Activated CD8-positive, alpha-beta memory T cell treated with anti-CD3 and anti-CD28 coated beads for 36 hours (primary cell): ENCODE results near the gene GALNTL6. TPM values are rescaled to one million over a fixed set of nuclear protein-coding genes. Genes with fewer than 3 reads are reported as not detected.
"Not testable (repeated sequence)": the region's sequence is repeated elsewhere in the genome, so short reads cannot be mapped to it uniquely, and the experiment has no call there.

ENCODE experiments used
- CTCF ChIA-PET: fragments of 350-600 bp; sonication (Branson Sonifier 250); formaldehyde crosslinking; loops from one replicate; lab custom pipeline; 2021; ENCODE audit warnings: antibody characterized with exemption; lab: Charles Lee
- POLR2A ChIA-PET: fragments of 350-600 bp; sonication (Branson Sonifier 250); formaldehyde crosslinking; loops from one replicate; lab custom pipeline; 2021; ENCODE audit warnings: antibody characterized with exemption; lab: Charles Lee
- total RNA-seq, 2 experiments: library from RNA; stranded (reverse); gene quantifications; one replicate each; pipeline ENCODE4 v1.2.3, GENCODE V29; 2021

Gene GALNTL6
- total RNA-seq, 2 experiments from 2014 or later, result not detected

DNA sequence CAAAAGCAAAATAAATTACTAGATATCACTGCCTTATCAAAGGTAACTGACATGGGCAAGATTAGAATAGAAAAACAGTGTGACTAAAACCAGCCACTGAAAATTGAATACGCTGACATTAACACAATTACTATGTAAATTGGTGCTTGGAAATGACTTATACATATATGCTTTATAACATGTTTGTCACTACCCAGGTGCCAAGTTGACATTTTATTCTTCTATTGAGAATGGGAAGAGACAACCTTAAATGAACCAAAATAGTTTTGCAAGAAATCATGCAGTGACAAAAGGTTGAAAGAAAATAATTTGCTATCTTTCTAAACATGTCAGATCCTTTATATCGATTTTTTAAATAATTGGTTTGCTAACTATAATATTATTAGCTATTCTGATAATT, 510.1 kb downstream of the GALNTL6 start:
- POLR2A ChIA-PET, result no interaction called here
- CTCF ChIA-PET, result no interaction called here

DNA sequence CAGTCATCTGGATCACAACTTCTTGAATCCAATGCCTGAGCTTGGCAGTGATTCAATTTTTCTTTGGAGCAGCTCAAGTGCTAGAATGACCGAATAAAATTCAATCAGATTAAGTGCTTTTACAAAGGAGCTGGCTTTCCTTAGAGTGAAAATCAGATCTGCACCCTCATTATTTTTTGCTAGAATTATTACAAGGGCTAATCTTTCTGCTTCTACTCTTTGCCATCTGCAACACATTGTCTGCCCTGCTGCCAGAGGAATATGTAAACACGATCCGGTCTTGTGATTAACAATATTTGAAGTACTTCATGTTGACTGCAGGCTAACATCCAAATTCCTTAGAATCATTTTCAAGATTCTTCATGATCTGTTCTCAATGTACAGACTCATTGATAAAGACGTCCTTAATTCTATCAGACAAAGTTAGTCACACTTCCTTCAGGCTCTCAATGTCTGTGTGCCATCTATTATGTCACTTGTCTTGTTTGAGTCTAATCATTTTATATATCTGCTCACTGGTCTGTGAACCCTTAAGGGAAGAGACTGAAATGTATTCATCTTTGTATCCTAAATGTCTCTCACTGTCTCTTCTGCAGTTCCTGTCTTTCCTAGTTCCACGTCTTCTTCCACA, 531.2 kb downstream of the GALNTL6 start:
- POLR2A ChIA-PET, result no interaction called here
- CTCF ChIA-PET, result no interaction called here

DNA sequence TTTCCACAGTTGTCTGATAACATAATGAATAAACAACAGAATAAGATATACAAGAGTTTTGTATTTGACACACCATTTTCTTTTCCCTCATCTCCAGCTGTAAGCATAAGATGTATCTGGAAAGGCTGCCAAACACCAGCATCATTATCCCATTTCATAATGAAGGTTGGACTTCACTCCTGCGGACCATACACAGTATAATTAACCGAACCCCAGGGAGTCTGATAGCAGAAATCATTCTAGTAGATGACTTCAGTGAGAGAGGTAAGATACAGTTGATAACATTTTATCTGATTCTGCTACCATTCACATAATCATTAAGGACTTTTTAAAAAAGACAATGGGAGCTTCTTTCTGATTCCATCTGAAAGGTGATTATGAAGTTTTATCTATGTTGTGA, 535.2 kb downstream of the GALNTL6 start:
- ChIA-PET POLR2A (no interaction called here), CTCF (no interaction called here)

DNA sequence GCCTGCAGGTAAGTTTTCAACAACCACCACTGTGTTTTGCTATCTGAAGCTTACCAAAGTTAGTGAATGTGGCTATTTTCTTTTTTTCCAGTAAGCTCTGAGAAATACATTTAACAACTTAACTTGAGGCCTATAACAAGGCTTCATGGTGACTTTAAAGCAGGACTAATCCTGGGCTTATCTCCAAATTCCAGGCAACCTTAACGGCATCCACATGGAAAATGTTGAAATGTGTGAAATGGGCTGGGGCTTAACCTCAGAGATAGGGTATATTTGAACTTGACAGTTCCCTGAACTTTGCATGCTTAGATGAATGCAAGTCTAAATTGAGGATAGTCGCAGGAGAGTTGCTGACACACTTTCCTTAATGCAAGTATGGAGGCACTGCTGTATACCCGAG, 539.2 kb downstream of the GALNTL6 start:
- ChIA-PET CTCF (no interaction called here), POLR2A (no interaction called here)

DNA sequence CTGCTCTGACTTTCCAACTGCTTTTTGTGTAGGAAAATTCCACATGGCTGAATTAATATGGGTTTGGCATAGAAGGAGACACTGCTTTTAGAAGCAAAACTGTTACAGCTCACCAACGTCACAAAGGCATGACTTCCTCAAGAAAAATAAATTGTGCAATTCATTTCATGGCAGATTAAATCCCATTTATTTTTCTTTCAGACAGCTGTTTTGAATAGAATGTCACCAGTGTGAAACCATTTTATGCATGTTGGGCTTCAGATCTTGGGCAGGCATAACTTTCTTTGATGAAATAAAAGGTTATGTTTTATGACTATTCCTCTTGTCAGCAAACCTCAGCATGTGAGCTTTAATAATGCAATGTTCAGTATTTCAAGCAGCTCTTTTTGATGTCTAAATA, 542.8 kb downstream of the GALNTL6 start:
- ChIA-PET CTCF (no interaction called here), POLR2A (no interaction called here)

DNA sequence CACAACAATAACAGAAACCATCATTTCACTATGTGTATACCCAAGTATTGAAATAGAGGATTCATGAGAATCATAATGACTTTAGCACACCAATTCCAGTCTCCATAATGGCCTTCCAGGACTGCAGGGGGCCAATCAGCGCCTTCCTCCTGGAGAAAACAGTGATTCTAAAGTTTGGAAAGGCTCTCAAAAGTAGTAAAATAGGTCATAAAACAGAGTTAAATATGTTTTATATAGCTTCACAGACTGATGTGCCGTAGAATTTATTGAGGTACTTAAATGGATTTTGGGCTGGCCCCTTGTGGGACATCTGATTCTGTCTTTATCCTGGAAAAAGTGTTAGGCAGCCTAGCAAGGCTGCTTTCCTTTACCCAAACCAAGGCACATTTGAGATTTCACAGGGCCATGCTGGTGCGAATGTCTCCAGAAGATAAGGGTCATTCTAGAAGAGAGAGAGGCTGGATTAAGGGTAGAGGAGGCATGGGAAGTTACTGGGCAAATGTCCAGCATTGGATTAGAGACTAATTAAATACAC, 543.9 kb downstream of the GALNTL6 start:
- POLR2A ChIA-PET, result no interaction called here
- CTCF ChIA-PET, result no interaction called here

DNA sequence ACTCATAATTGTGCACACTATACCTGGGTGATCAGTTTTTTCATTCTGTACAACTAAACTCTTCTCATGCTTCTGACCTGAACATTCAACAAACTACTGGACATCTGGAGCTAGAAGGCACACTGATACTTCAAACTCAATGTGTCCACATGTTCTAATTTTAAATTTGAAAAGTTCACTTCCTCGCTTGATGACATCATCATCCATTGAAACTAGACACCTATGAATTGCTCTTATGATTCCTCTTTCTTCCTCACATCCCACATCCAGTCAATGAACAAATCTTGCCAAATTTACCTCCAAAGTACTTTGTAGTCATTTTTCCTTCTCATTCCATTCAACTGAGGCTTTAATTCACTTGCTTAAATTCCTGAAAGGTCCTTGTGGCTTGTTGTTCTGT, 549.4 kb downstream of the GALNTL6 start:
- POLR2A ChIA-PET, result no interaction called here
- CTCF ChIA-PET, result no interaction called here

DNA sequence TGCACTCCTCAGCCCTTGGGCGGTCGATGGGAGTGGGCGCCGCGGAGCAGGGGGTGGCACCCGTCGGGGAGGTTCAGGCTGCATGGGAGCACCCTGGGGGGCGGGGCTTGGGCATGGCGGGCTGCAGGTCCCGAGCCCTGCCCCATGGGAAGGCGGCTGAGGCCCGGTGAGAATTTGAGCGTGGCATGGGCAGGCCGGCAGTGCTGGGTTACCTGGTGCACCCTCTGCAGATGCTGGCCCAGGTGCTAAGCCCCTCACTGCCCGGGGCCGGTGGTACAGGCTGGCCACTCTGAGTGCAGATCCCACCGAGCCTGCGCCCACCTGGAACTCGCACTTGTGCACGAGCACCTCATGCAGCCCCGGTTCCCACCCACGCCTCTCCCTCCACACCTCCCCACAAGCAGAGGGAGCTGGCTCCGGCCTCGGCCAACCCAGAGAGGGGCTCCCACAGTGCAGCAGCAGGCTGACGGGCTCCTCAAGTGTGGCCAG, 556.3 kb downstream of the GALNTL6 start:
- POLR2A ChIA-PET, result no interaction called here
- CTCF ChIA-PET, result interaction anchor here (0.6 kb wide), 1 partner anchor 10 kb away, joined by 3 read pairs; no protein-coding TSS in a partner anchor

DNA sequence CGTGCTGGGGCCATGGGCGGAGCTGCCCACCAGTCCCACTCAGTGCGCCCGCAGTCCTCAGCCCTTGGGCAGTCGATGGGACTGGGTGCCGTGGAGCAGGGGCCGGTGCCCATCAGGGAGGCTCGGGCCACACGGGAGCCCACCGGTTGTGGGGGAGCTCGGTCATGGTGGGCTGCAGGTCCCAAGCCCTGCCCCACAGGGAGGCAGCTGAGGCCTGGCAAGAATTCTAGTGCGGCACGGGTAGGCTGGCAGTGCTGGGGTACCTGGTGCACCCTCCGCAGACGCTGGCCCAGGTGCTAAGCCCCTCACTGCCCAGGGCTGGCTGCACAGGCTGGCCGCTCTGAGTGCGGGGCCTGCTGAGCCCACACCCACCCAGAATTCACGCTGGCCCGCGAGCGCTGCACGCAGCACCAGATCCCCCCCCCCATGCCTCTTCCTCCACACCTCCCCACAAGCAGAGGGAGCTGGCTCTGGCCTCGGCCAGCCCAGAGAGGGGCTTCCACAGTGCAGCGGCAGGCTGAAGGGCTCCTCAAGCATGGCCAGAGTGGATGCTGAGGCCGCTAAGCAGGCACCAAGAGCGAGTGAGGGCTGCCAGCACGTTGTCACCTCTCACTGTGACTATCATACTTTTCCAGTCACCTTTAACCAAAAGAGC, 564.4 kb downstream of the GALNTL6 start:
- ChIA-PET CTCF (no interaction called here), POLR2A (no interaction called here)

DNA sequence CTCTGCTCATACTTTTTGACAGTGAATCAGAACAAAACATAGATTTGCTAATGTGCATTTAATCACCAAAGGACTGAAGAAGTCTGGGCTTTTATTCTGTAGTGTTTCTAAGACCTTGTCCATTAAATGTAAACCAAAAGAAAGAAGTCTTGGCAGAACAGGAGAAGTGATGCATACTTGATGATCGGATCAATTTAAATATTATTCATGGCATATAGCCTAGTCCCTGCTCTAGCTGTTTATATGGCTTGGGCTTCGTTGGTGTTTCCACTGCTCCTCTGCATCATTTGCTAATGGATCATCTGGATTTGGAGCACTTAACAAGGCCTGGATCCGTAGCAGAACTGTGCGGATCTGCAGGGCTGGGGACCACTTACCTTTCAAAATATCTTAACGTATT, 566.6 kb downstream of the GALNTL6 start:
- POLR2A ChIA-PET, result no interaction called here
- CTCF ChIA-PET, result interaction anchor here (0.7 kb wide), 1 partner anchor 10 kb away, joined by 3 read pairs; no protein-coding TSS in a partner anchor

DNA sequence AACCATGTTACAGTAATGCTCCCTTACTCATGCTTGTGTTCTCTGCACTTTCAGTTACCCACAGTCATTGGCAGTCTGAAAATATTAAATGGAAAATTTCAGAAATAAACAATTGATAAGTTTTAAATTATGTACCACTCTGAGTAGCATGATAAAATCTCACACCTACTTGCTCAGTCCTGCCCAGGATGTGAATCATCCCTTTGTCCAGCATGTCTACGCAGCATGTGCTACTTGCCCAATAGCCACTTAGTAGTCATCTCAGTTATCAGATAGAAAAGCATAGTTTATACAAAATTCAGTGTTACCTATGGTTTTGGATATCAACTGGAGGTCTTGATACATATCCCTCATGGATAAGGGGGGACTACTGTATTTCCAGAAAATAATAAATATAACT, 577.1 kb downstream of the GALNTL6 start:
- POLR2A ChIA-PET, result no interaction called here
- CTCF ChIA-PET, result no interaction called here

DNA sequence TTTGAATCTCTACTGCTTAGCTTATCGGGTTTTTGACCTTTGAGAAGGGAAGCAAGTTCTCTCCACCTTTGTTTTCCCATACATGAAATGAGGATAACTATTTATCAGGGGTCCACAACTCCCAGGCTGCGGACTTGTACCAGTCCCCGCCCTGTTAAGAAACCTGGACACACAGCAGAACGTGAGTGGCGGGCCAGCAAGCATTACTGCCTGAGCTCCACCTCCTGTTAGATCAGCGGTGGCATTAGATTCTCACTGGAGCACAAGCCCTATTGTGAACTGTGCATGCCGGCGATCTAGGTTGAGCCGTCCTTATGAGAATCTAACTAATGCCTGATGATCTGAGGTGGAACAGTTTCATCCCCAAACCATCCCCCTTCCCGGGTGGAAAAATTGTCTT, 579.5 kb downstream of the GALNTL6 start:
- CTCF ChIA-PET, result no interaction called here
- POLR2A ChIA-PET, result no interaction called here

DNA sequence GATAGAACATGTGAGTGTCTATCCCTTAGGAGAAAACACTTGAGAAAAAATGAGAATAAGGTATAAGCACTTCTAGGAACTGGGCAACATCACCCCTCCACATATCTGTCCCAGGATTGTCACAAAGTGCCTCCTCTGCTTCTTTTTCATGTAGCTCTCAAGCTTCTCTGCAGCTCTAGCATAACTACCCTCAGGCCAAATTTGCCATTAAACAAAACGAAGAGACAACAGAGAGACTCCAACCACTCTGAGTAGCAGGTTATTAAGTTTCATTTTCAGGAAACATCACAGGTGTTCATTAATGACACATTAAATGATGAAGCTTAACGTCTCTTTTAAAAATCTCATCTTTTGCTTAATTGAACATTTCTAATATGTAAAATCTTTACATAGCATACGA, 580.0 kb downstream of the GALNTL6 start:
- ChIA-PET CTCF (no interaction called here), POLR2A (no interaction called here)

DNA sequence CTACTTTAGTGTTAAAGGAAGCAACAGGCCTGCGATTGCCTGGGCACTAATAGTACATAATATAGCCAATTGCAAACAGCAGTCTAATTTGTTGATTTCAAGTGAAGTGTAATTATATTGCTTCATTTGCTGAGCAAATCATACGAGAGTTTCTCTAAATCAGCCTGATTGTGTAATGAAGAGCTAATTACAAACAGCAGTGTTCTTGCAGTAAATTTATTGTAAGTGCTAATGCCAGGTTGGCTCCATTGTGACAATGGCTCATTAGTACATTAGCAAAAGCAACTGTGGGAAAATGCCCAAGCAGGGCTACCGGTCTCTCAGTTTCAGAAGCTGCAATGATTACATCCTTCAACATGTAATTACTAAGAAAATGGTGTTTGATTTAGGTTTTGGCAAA, 591.5 kb downstream of the GALNTL6 start:
- CTCF ChIA-PET, result no interaction called here
- POLR2A ChIA-PET, result no interaction called here

DNA sequence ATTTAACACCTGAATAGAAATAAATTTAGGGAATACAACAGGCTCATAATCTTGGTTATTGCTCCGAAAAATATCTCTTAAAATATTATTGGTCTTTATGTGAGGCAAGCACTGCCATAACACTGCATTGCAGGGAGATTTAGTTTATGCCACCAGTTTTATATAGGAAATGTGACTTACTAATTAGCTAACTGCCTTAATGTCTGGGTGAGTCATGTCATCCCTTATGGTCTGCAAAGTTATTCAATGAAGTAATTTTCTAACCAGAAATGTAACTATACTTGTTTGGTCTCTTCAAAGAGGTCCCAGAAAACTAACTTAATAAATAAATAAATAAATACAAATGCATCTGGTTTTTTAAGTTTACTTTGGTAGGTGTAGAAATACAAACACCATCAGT, 597.2 kb downstream of the GALNTL6 start:
- ChIA-PET POLR2A (no interaction called here), CTCF (no interaction called here)

DNA sequence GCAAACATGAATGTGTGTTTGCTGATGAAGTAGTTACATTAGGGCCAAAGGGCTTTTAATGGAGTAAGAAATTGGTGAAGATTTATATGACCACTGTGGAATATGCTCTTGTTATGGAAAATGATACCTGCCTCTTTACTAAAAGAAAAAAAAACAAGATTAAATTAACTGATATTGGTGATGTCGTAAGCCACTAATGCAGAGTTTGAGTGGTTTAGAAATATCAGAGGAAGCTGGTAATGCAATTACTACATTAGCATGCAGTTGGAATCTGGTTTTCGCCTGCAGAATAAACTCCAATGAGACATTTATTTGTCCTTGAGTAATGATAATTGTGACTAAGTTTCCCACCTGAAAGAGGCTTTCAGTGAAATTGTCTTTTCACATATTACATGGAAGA, 597.9 kb downstream of the GALNTL6 start:
- ChIA-PET POLR2A (no interaction called here), CTCF (no interaction called here)

DNA sequence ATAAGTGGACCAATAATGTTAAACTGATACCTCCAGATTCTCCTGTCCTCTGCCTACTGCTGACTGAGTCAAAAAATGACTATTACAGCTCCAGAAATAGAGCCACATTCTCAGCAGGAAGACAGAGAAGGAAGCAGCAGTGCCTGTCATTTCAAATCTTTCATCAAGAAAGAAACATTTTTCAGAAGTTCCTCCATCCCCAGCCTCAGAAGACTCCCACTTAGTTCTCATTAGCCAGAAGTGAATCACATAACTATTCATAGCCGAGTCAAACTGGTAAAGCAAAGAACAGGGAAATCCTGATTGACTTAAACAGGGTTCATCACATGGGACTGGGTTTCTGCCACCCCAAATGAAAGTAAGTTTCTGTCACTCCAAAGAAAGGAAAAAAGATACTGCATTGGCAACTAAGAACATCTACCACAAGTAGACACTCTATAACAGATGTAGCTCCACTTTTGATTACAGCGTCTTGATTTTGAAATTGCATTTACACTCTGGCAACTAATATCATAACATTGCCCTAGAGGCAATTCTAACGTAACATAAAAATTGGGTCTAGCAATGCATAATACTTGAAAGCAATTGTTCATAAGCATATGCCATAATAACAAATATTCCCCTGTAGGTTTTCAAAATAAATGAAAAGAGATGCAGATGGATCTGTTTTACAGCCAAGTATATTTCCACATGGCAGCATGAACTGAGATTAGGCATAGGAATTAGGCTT, 599.8 kb downstream of the GALNTL6 start:
- ChIA-PET POLR2A (no interaction called here), CTCF (no interaction called here)

DNA sequence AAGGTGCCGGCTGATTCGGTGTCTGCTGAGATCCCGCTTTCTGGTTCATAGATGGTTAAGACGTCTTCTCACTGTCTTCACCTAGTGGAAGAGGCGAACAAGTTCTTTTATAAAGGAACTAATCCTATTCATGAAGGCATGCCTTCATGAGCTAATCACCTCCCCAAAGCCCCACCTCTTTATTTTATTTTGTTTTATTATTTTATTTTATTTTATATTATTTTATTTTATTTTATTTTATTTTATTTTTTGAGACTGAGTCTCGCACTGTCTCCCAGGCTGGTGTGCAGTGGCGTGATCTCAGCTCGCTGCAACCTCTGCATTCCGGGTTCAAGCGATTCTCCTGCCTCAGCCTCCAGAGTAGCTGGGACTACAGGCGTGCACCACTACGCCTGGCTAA, 615.8 kb downstream of the GALNTL6 start:
- CTCF ChIA-PET, POLR2A ChIA-PET: not testable (repeated sequence)

DNA sequence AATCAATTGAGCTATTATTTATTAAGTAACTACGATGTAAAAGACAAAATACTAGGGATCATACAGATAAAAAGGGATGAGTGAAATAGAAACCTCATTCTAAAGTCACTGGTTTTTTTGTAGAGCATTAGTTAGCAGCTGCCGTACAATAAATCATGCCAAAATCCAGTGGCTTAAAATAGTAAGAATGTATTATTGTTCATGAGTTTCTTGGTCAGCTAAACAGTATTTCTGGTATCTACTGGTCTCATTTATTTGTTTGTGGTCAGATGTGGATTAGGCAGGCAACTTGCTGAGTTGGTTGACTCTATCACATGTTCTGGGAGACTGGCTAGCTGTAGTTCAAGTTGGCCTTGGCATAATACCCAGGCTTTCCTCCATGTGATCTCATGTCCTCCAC, 667.3 kb downstream of the GALNTL6 start:
- POLR2A ChIA-PET, result no interaction called here
- CTCF ChIA-PET, result no interaction called here

DNA sequence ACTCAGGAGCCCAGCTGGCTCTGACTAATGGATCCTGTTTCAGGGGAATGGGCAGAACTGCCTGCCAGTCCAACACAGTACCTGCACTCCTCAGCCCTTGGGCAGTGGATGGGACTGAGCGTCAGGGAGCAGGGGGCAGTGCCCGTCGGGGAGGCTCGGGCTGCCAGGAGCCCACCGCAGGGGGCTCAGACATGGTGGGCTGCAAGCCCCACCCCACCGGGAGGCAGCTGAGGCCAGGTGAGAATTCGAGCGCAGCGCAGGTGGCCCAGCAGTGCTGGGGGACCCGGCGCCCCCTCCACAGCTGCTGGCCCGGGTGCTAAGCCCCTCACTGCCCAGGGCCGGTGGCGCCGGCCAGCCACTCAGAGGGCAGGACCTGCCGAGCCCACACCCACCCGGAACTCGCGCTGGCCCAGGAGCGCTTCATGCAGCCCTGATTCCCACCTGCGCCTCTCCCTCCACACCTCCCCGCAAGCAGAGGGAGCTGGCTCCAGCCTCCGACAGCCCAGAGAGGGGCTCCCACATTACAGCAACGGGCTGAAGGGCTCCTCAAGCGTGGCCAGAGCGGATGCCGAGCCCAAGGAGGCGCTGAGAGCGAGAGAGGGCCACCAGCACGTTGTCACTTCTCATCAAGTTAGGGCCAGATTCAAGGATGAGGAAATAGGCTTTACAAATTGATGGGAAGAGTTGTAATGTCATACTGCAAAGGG, 668.8 kb downstream of the GALNTL6 start:
- CTCF ChIA-PET, result no interaction called here
- POLR2A ChIA-PET, result no interaction called here
